ENCODE data around the gene VSIR. TPM values are rescaled to one million over a fixed set of nuclear protein-coding genes. Genes with fewer than 3 reads are reported as not detected.

The VSIR gene
- total RNA-seq, 1 donor from 2014 or later, result 21.4 TPM

GRCh38 chr10:71807557-71808510, 34.5 kb upstream of the VSIR start:
- intact Hi-C loops (cut with micrococcal nuclease), result no loop called here
- Mint-ChIP-seq H3K4me3 (no peak overlapping the region), H3K4me1 (peaks cover 2% of the 10 kb centered on the region), H3K27ac (no peak overlapping the region), H3K36me3 (ENCODE audit: low read depth) (no peaks in the 10 kb centered on the region), H3K9me3 (no peaks in the 10 kb centered on the region), H3K27me3 (no peaks in the 10 kb centered on the region)
- ATAC-seq (ENCODE audit: low read depth), result no peak
- POLR2A ChIA-PET, result no interaction called here
- no peak for DNase-seq
- CTCF ChIA-PET, result interaction anchor here (0.8 to 1.5 kb wide), 2 partner anchors 88 to 100 kb away, joined by 3 to 4 read pairs; no protein-coding TSS in a partner anchor
- TF ChIP-seq CTCF (IDR thresholded peaks at IDR 0.05), result no peak

GRCh38 chr10:71806704-71807556, 33.6 kb upstream of the VSIR start:
- ATAC-seq (ENCODE audit: low read depth), result no peak
- no peaks in the 10 kb centered on the region for H3K9me3 Mint-ChIP-seq
- no peaks in the 10 kb centered on the region for H3K36me3 Mint-ChIP-seq (ENCODE audit: low read depth)
- no peak for TF ChIP-seq CTCF (IDR thresholded peaks at IDR 0.05)
- H3K27ac Mint-ChIP-seq, result no peak overlapping the region
- intact Hi-C loops (cut with micrococcal nuclease), result no loop called here
- no peaks in the 10 kb centered on the region for H3K27me3 Mint-ChIP-seq
- ChIA-PET CTCF (interaction anchor here (1.4 kb wide), 1 partner anchor 89 kb away, joined by 6 read pairs; no protein-coding TSS in a partner anchor), POLR2A (no interaction called here)
- peaks cover 2% of the 10 kb centered on the region for H3K4me1 Mint-ChIP-seq
- DNase-seq, result no peak
- no peak overlapping the region for H3K4me3 Mint-ChIP-seq

- H3K36me3 Mint-ChIP-seq (ENCODE audit: low read depth), result no peaks in the 10 kb centered on the region
- no peak for TF ChIP-seq CTCF (IDR thresholded peaks at IDR 0.05)
- intact Hi-C loops (cut with micrococcal nuclease), result no loop called here
- no peak overlapping the region for H3K27ac Mint-ChIP-seq
- ATAC-seq (ENCODE audit: low read depth) (no peak), DNase-seq (no peak)
- H3K4me3 Mint-ChIP-seq, result no peak overlapping the region
- H3K27me3 Mint-ChIP-seq, result no peaks in the 10 kb centered on the region
- ChIA-PET POLR2A (interaction anchor here (0.6 kb wide), 1 partner anchor 466 kb away, joined by 3 read pairs; no protein-coding TSS in a partner anchor), CTCF (interaction anchor here (1.4 to 1.7 kb wide), 3 partner anchors 90 to 101 kb away, joined by 4 to 6 read pairs (median 5); no protein-coding TSS in a partner anchor)
- peaks cover 11% of the 10 kb centered on the region for H3K4me1 Mint-ChIP-seq
- H3K9me3 Mint-ChIP-seq, result no peaks in the 10 kb centered on the region
Measured at GRCh38 chr10:71805776-71806703, 32.7 kb upstream of the VSIR start.

- intact Hi-C loops (cut with micrococcal nuclease), result no loop called here
- no peaks in the 10 kb centered on the region for H3K36me3 Mint-ChIP-seq (ENCODE audit: low read depth)
- no peak overlapping the region for H3K27ac Mint-ChIP-seq
- H3K9me3 Mint-ChIP-seq, result no peaks in the 10 kb centered on the region
- ChIA-PET POLR2A (no interaction called here), CTCF (interaction anchor here (0.8 to 1.7 kb wide), 2 partner anchors 30 to 92 kb away, joined by 3 to 5 read pairs; partner anchors contain the start of gene VSIR)
- no peak for ATAC-seq (ENCODE audit: low read depth)
- peaks cover 14% of the 10 kb centered on the region for H3K4me1 Mint-ChIP-seq
- no peak for TF ChIP-seq CTCF (IDR thresholded peaks at IDR 0.05)
- no peak for DNase-seq
- H3K4me3 Mint-ChIP-seq, result no peak overlapping the region
- no peaks in the 10 kb centered on the region for H3K27me3 Mint-ChIP-seq
Measured at GRCh38 chr10:71804077-71804476, 30.8 kb upstream of the VSIR start.

Measured in activated B cell treated with CpG ODN at 0.5 μM for 24 hours (primary cell).